ENCODE measurements around the gene AFF3.

- TF ChIP-seq CTCF (IDR thresholded peaks at IDR 0.05; ENCODE audit: poor library complexity) = no peak
- TF ChIP-seq EZH2 (IDR thresholded peaks at IDR 0.05; ENCODE audit: borderline replicate concordance) = no peak
- TF ChIP-seq EZH2phosphoT487 (IDR thresholded peaks at IDR 0.05; ENCODE audit: low read depth, severe bottlenecking, unreplicated experiment) = no peak
These were observed 579.9 kb downstream of the AFF3 start for GRCh38 chr2:99562516-99562915.

All from hepatocyte (in vitro differentiated cells).